ENCODE results near the gene FAM227B. TPM values are rescaled to one million over a fixed set of nuclear protein-coding genes. Genes with fewer than 3 reads are reported as not detected.
"Not testable (repeated sequence)": the region's sequence is repeated elsewhere in the genome, so short reads cannot be mapped to it uniquely, and the experiment has no call there.

The FAM227B gene
- total RNA-seq, 1 donor from 2014 or later, result 25.1 TPM

- Mint-ChIP-seq H3K4me1 (no peaks in the 10 kb centered on the region), H3K9me3 (peaks cover 47% of the 10 kb centered on the region), H3K4me3 (no peak overlapping the region), H3K27me3 (ENCODE audit: insufficient read depth, low read depth) (peaks cover 4% of the 10 kb centered on the region), H3K27ac (no peak overlapping the region), H3K36me3 (peaks cover 3% of the 10 kb centered on the region)
- TF ChIP-seq EZH2phosphoT487 (IDR thresholded peaks at IDR 0.05) (no peak), EZH2 (IDR thresholded peaks at IDR 0.05) (no peak), CTCF (IDR thresholded peaks at IDR 0.05) (no peak)
- Histone ChIP-seq H3K9ac (no peak overlapping the region), H3K36me3 (no peaks in the 10 kb centered on the region), H3K9me3 (ENCODE audit: low read depth) (peaks cover 1% of the 10 kb centered on the region), H2AFZ (replicated peaks) (no peak overlapping the region), H3K4me1 (no peaks in the 10 kb centered on the region), H4K20me1 (ENCODE audit: low read depth) (no peaks in the 10 kb centered on the region), H3K79me2 (ENCODE audit: low read depth) (no peaks in the 10 kb centered on the region), H3K4me3 (no peak overlapping the region), H3K27ac (no peak overlapping the region), H3F3A (ENCODE audit: low read depth) (no peaks in the 10 kb centered on the region), H3K4me2 (no peak overlapping the region), H3K27me3 (no peaks in the 10 kb centered on the region)
- no peak for DNase-seq (ENCODE audit: low spot score)
Observed at GRCh38 chr15:49556437-49556836, 64.2 kb downstream of the FAM227B start.

- H3F3A ChIP-seq (ENCODE audit: low read depth); H3K4me3 Mint-ChIP-seq; H3K9me3 ChIP-seq (ENCODE audit: low read depth); H3K79me2 ChIP-seq (ENCODE audit: low read depth); H3K4me1 ChIP-seq; H4K20me1 ChIP-seq (ENCODE audit: low read depth); H3K36me3 ChIP-seq; H3K27ac Mint-ChIP-seq; H3K27ac ChIP-seq; DNase-seq (ENCODE audit: low spot score); H3K4me3 ChIP-seq; H2AFZ ChIP-seq (replicated peaks); H3K36me3 Mint-ChIP-seq; H3K4me1 Mint-ChIP-seq; H3K27me3 Mint-ChIP-seq (ENCODE audit: insufficient read depth, low read depth); H3K27me3 ChIP-seq; H3K9ac ChIP-seq; H3K4me2 ChIP-seq: not testable (repeated sequence)
- peaks cover 30% of the 10 kb centered on the region for H3K9me3 Mint-ChIP-seq
Observed at GRCh38 chr15:49550342-49550741, 70.3 kb downstream of the FAM227B start.

- no peak overlapping the region for H3K9ac ChIP-seq
- DNase-seq (ENCODE audit: low spot score), result no peak
- Mint-ChIP-seq H3K4me1 (no peaks in the 10 kb centered on the region), H3K9me3 (peaks cover 15% of the 10 kb centered on the region), H3K4me3 (no peak overlapping the region), H3K27ac (no peak overlapping the region), H3K36me3 (peaks cover 4% of the 10 kb centered on the region), H3K27me3 (ENCODE audit: insufficient read depth, low read depth) (peaks cover 2% of the 10 kb centered on the region)
- no peaks in the 10 kb centered on the region for H3K4me1 ChIP-seq
- TF ChIP-seq EZH2phosphoT487 (IDR thresholded peaks at IDR 0.05) (no peak), CTCF (IDR thresholded peaks at IDR 0.05) (no peak), EZH2 (IDR thresholded peaks at IDR 0.05) (no peak)
- no peak overlapping the region for H3K4me3 ChIP-seq
- no peaks in the 10 kb centered on the region for H4K20me1 ChIP-seq (ENCODE audit: low read depth)
- no peaks in the 10 kb centered on the region for H3F3A ChIP-seq (ENCODE audit: low read depth)
- no peak overlapping the region for H2AFZ ChIP-seq (replicated peaks)
- H3K27ac ChIP-seq, result no peak overlapping the region
- no peaks in the 10 kb centered on the region for H3K79me2 ChIP-seq (ENCODE audit: low read depth)
- H3K27me3 ChIP-seq, result no peaks in the 10 kb centered on the region
- H3K9me3 ChIP-seq (ENCODE audit: low read depth), result no peaks in the 10 kb centered on the region
- H3K4me2 ChIP-seq, result no peak overlapping the region
- H3K36me3 ChIP-seq, result no peaks in the 10 kb centered on the region
Observed at GRCh38 chr15:49538520-49538919, 82.1 kb downstream of the FAM227B start.

DNA sequence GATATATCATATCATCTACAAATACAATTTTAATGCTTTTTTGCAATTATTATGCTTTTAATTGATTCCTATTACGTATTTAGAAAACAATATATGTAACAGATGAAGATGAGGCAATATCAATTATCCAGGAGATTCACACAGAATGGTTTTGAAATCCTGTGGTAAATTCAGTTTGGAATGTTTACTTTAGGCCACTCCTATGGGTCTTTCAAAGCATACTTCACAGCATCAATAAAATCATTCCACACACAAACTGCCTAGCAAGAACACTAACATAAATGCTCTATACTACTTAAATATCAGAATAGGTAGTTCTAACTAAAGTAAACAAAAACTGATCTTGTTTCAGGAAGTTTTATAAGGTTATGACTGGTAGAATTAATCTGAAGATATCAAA, 90.5 kb downstream of the FAM227B start:
- no peak overlapping the region for H3K4me2 ChIP-seq
- Mint-ChIP-seq H3K27ac (no peak overlapping the region), H3K9me3 (peaks cover 2% of the 10 kb centered on the region), H3K36me3 (no peaks in the 10 kb centered on the region), H3K4me1 (no peaks in the 10 kb centered on the region), H3K4me3 (no peak overlapping the region), H3K27me3 (ENCODE audit: insufficient read depth, low read depth) (no peaks in the 10 kb centered on the region)
- H2AFZ ChIP-seq (replicated peaks), result no peak overlapping the region
- no peak overlapping the region for H3K4me3 ChIP-seq
- peaks cover 3% of the 10 kb centered on the region for H3K9me3 ChIP-seq (ENCODE audit: low read depth)
- H3F3A ChIP-seq (ENCODE audit: low read depth), result no peaks in the 10 kb centered on the region
- DNase-seq (ENCODE audit: low spot score), result no peak
- H3K79me2 ChIP-seq (ENCODE audit: low read depth), result no peaks in the 10 kb centered on the region
- H3K9ac ChIP-seq, result no peak overlapping the region
- no peaks in the 10 kb centered on the region for H4K20me1 ChIP-seq (ENCODE audit: low read depth)
- TF ChIP-seq EZH2phosphoT487 (IDR thresholded peaks at IDR 0.05) (no peak), CTCF (IDR thresholded peaks at IDR 0.05) (no peak), EZH2 (IDR thresholded peaks at IDR 0.05) (no peak)
- no peaks in the 10 kb centered on the region for H3K27me3 ChIP-seq
- no peaks in the 10 kb centered on the region for H3K36me3 ChIP-seq
- no peak overlapping the region for H3K27ac ChIP-seq
- H3K4me1 ChIP-seq, result no peaks in the 10 kb centered on the region
